Neuronal stem cell (in vitro differentiated cells): ENCODE data around the gene CCDC92.
A peak's percentile ranks its signal among the peaks of the same experiment; 100 is the strongest.
"Not testable (repeated sequence)": the region's sequence is repeated elsewhere in the genome, so short reads cannot be mapped to it uniquely, and the experiment has no call there.

Experiments used
- DNase-seq: peaks from one replicate; pipeline ENCODE4 v3.0.0-alpha.2; 2013; ENCODE audit warnings: low spot score
- H2AFZ ChIP-seq: one replicate; pipeline ENCODE4 v1.6.1; 2013; ENCODE audit warnings: mild to moderate bottlenecking, low read length, inconsistent platforms
- H2AK5ac ChIP-seq: 2 replicates; pipeline ENCODE4 v1.6.1; 2013; ENCODE audit warnings: low read depth, mild to moderate bottlenecking, inconsistent platforms, low read length, moderate library complexity, mixed read lengths
- H2BK120ac ChIP-seq: 2 replicates; pipeline ENCODE4 v1.6.1; 2013; ENCODE audit warnings: low read depth, mild to moderate bottlenecking, inconsistent platforms, low read length, moderate library complexity, mixed read lengths
- H2BK12ac ChIP-seq: one replicate; pipeline ENCODE4 v1.6.1; 2013; ENCODE audit warnings: low read length, inconsistent platforms
- H2BK15ac ChIP-seq: 2 replicates; pipeline ENCODE4 v1.6.1; 2013; ENCODE audit warnings: mild to moderate bottlenecking, low read length, inconsistent platforms, mixed read lengths
- H2BK5ac ChIP-seq: one replicate; pipeline ENCODE4 v1.6.1; 2013; ENCODE audit warnings: inconsistent platforms, mild to moderate bottlenecking, low read length, moderate library complexity
- H3K14ac ChIP-seq: one replicate; pipeline ENCODE4 v1.6.1; 2013; ENCODE audit warnings: low read length, inconsistent platforms
- H3K18ac ChIP-seq: 2 replicates; pipeline ENCODE4 v1.6.1; 2013; ENCODE audit warnings: low read length, inconsistent platforms
- H3K23ac ChIP-seq: 2 replicates; pipeline ENCODE4 v1.6.1; 2013; ENCODE audit warnings: low read depth, mild to moderate bottlenecking, mixed read lengths, low read length, inconsistent platforms; ENCODE audit not compliant: poor library complexity
- H3K27ac ChIP-seq: replicated peaks from 3 replicates; pipeline ENCODE4 v1.5.1; 2013; ENCODE audit warnings: low read length, inconsistent platforms
- H3K27me3 ChIP-seq, 3 experiments: 2 replicates each; pipeline ENCODE4 v1.6.1; 2013; ENCODE audit warnings: low read length in 3 of 3, mild to moderate bottlenecking in 2 of 3, inconsistent platforms in 1 of 3, low read depth in 1 of 3, mixed read lengths in 1 of 3, moderate library complexity in 1 of 3; ENCODE audit not compliant: control insufficient read depth in 3 of 3, insufficient read depth in 3 of 3
- H3K36me3 ChIP-seq, 2 donors: replicated peaks in 1 of 2; 2 replicates each; pipeline ENCODE4 v1.6.1; 2013; ENCODE audit warnings: low read length in 2 of 2; ENCODE audit not compliant: control insufficient read depth in 2 of 2, insufficient read depth in 2 of 2
- H3K4ac ChIP-seq: 2 replicates; pipeline ENCODE4 v1.6.1; 2013; ENCODE audit warnings: inconsistent platforms, mild to moderate bottlenecking, low read length, moderate library complexity
- H3K4me1 ChIP-seq, 2 donors: 1 replicate in 1 of 2; 2 replicates in 1 of 2; pipeline ENCODE4 v1.6.1; 2013; ENCODE audit warnings: low read length in 2 of 2, low read depth in 1 of 2; ENCODE audit not compliant: control insufficient read depth in 2 of 2, insufficient read depth in 1 of 2
- H3K4me2 ChIP-seq: one replicate; pipeline ENCODE4 v1.6.1; 2013; ENCODE audit warnings: mild to moderate bottlenecking, low read length, inconsistent platforms; ENCODE audit not compliant: insufficient read depth, poor library complexity, severe bottlenecking
- H3K4me3 ChIP-seq, 2 donors: 2 replicates each; pipeline ENCODE4 v1.5.1; 2013; ENCODE audit warnings: low read length in 2 of 2, mild to moderate bottlenecking in 2 of 2, inconsistent platforms in 1 of 2, moderate library complexity in 1 of 2
- H3K79me1 ChIP-seq: one replicate; pipeline ENCODE4 v1.6.1; 2013; ENCODE audit warnings: low read depth, mild to moderate bottlenecking, inconsistent platforms, low read length, moderate library complexity
- H3K9ac ChIP-seq: one replicate; pipeline ENCODE4 v1.6.1; 2013; ENCODE audit warnings: mild to moderate bottlenecking, low read depth, low read length, inconsistent platforms; ENCODE audit not compliant: poor library complexity
- H3K9me3 ChIP-seq, 2 donors: replicated peaks in 1 of 2; 2 replicates each; pipeline versions ENCODE3 to v1.6.1; 2013; ENCODE audit warnings: low read length in 2 of 2, mild to moderate bottlenecking in 2 of 2, inconsistent platforms in 1 of 2, low read depth in 1 of 2, mixed read lengths in 1 of 2, moderate library complexity in 1 of 2; ENCODE audit not compliant: control insufficient read depth in 2 of 2, insufficient read depth in 1 of 2
- H4K8ac ChIP-seq: one replicate; pipeline ENCODE4 v1.6.1; 2013; ENCODE audit warnings: low read depth, mild to moderate bottlenecking, inconsistent platforms, low read length, moderate library complexity
- H4K91ac ChIP-seq: one replicate; pipeline ENCODE4 v1.6.1; 2013; ENCODE audit warnings: low read length, low read depth, mild to moderate bottlenecking, inconsistent platforms; ENCODE audit not compliant: poor library complexity
- WGBS, 2 donors: extraction: QIAGEN DNeasy Blood & Tissue Kit; methylation state at CpG; one replicate each; pipeline ENCODE4 v1.1.7; 2013; ENCODE audit warnings: missing lambda C conversion rate in 2 of 2, mixed read lengths in 1 of 2; ENCODE audit not compliant: insufficient read length in 2 of 2, insufficient replicate concordance in 1 of 2; ENCODE audit errors: extremely low coverage in 2 of 2; 5-methylcytosine and 5-hydroxymethylcytosine counted together

The CCDC92 gene

DNA sequence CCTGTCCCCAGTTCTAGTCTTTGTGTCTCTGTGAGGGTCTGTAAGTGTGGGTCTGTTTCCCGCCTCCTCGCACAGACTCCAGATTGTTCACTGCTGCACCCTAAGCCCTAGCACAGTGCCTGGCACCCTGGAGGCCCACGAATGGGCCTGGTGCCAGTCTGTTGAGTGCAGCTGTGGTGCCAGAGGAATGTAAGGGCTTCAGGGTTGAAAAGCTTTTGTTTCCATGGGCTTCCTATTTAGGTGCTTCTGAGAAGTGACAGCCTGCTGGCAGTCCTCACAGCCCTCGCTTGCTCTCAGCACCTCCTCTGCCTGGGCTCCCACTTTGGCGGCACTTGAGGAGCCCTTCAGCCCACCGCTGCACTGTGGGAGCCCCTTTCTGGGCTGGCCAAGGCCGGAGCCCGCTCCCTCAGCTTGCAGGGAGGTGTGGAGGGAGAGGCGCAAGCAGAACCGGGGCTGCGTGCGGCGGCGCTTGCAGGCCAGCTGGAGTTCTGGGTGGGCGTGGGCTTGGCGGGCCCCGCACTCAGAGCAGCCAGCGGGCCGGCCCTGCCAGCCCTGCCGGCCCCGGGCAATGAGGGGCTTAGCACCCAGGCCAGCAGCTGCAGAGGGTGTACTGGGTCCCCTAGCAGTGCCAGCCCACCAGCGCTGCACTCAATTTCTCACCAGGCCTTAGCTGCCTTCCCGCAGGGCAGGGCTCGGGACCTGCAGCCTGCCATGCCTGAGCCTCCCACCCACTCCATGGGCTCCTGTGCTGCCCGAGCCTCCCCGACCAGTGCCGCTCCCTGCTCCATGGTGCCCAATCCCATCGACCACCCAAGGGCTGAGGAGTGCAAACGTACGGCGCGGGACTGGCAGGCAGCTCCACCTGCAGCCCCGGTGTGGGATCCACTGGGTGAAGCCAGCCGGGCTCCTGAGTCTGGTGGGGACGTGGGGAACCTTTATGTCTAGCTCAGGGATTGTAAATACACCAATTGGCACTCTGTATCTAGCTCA lies 25.8 kb downstream of the CCDC92 start:
- H2BK15ac ChIP-seq, H3K4me3 ChIP-seq, H3K23ac ChIP-seq, H2AK5ac ChIP-seq, H3K18ac ChIP-seq, H3K4ac ChIP-seq, H3K9ac ChIP-seq, H2BK120ac ChIP-seq, H3K14ac ChIP-seq, H2BK5ac ChIP-seq, H3K27ac ChIP-seq, H2BK12ac ChIP-seq, H3K4me2 ChIP-seq, H3K27me3 ChIP-seq, H4K8ac ChIP-seq, H3K79me1 ChIP-seq, H4K91ac ChIP-seq, H2AFZ ChIP-seq, DNase-seq: not testable (repeated sequence)
- H3K4me1 ChIP-seq: peaks cover 10 to 32% of the 10 kb centered on the region in 2 donors
- WGBS, 2 donors: no CpG with 5 or more reads among the region's 35 CpGs
- H3K9me3 ChIP-seq: peaks cover 4 to 21% of the 10 kb centered on the region in 2 donors
- H3K36me3 ChIP-seq: peaks cover 4 to 32% of the 10 kb centered on the region in 2 donors

DNA sequence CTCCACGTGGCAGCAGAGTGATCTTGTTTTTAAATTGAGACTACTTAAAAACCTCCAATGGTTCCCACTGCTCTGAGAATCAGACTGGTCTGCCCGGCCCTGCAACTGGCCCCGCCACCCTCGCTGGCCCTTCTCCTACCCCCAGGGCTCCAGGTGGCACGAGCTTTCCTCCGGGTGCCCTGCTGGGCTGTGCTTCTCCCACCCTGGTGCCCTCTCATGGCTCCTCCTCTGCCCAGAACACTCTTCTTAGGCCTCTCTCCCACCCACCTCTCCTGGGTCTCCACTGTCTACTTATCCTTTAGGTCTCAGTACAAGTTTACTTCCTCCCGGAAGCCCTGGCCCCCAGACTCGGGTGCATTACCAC lies 26.5 kb downstream of the CCDC92 start:
- no peak overlapping the region for H3K27ac ChIP-seq
- no CpG with 5 or more reads among the region's 8 CpGs for WGBS, 2 donors

GRCh38 chr12:123945287-123946151 lies 27.1 kb downstream of the CCDC92 start:
- peak overlapping the region; percentile 76 for H3K23ac ChIP-seq
- H3K27ac ChIP-seq: no peak overlapping the region
- H3K9ac ChIP-seq: peak overlapping the region; percentile 24
- H3K36me3 ChIP-seq: peaks cover 7 to 39% of the 10 kb centered on the region in 2 donors
- no peak overlapping the region for H3K14ac ChIP-seq
- H3K4me1 ChIP-seq: peaks cover 10 to 21% of the 10 kb centered on the region in 2 donors
- no peaks in the 10 kb centered on the region for H3K79me1 ChIP-seq
- H2BK5ac ChIP-seq: no peak overlapping the region
- no peak overlapping the region for H3K4me2 ChIP-seq
- no peaks in the 10 kb centered on the region for H3K27me3 ChIP-seq
- H2BK12ac ChIP-seq: no peak overlapping the region
- H3K9me3 ChIP-seq: peaks cover 5 to 25% of the 10 kb centered on the region in 2 donors
- no peak overlapping the region for H2BK15ac ChIP-seq
- H2AK5ac ChIP-seq: no peak overlapping the region
- no peak overlapping the region for H2AFZ ChIP-seq
- no peak overlapping the region for H3K4me3 ChIP-seq
- no CpG with 5 or more reads among the region's 25 CpGs for WGBS, 2 donors
- H3K18ac ChIP-seq: peak overlapping the region; percentile 27
- no peak overlapping the region for H3K4ac ChIP-seq
- no peak overlapping the region for H4K8ac ChIP-seq
- H2BK120ac ChIP-seq: no peak overlapping the region
- no peak overlapping the region for H4K91ac ChIP-seq
- no peak for DNase-seq

More for the DNA sequence above, 26.5 kb downstream of the CCDC92 start:
- peaks cover 10 to 26% of the 10 kb centered on the region in 2 donors for H3K4me1 ChIP-seq
- no peak for DNase-seq
- no peak overlapping the region for H4K8ac ChIP-seq
- no peaks in the 10 kb centered on the region for H3K27me3 ChIP-seq
- peaks cover 7 to 38% of the 10 kb centered on the region in 2 donors for H3K36me3 ChIP-seq
- H3K4me2 ChIP-seq: no peak overlapping the region
- H3K18ac ChIP-seq: no peak overlapping the region
- H3K9ac ChIP-seq: no peak overlapping the region
- no peak overlapping the region for H2BK120ac ChIP-seq
- no peak overlapping the region for H4K91ac ChIP-seq
- H2BK5ac ChIP-seq: no peak overlapping the region
- no peak overlapping the region for H2BK12ac ChIP-seq
- H3K9me3 ChIP-seq: peaks cover 5 to 27% of the 10 kb centered on the region in 2 donors
- no peak overlapping the region for H2BK15ac ChIP-seq
- H3K23ac ChIP-seq: no peak overlapping the region
- no peak overlapping the region for H2AFZ ChIP-seq
- no peak overlapping the region for H3K4me3 ChIP-seq
- no peak overlapping the region for H3K14ac ChIP-seq
- no peaks in the 10 kb centered on the region for H3K79me1 ChIP-seq
- H2AK5ac ChIP-seq: no peak overlapping the region
- no peak overlapping the region for H3K4ac ChIP-seq
